NCI-H2196 (cell line): Measurements from ENCODE around the gene SPECC1L.

ENCODE experiments used
- DNase-seq: peaks from one replicate; lab custom pipeline; 2025; ENCODE audit not compliant: unreplicated experiment; lab: John Stamatoyannopoulos, UW

Gene SPECC1L

DNA sequence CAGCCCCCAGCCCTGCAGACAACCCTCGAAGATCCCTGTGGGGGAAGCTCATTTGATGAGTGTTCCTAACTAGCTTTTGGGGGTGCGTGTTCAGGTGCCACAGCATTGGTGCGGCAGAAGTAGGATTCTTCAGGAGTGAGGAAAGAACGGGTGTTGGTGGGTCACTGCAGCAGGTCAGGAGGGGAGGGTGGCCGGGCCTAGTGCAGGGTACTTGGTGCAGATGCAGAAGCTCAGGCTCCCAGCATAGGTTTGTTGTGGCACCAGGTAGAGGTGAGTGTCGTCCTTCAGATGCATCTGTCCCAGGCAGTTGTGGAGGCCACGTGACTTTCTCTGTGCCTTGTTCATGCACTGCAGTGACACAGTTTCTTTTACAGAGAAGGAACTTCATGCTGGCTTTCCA, 141.6 kb downstream of the SPECC1L start:
- DNase-seq, result no peak

DNA sequence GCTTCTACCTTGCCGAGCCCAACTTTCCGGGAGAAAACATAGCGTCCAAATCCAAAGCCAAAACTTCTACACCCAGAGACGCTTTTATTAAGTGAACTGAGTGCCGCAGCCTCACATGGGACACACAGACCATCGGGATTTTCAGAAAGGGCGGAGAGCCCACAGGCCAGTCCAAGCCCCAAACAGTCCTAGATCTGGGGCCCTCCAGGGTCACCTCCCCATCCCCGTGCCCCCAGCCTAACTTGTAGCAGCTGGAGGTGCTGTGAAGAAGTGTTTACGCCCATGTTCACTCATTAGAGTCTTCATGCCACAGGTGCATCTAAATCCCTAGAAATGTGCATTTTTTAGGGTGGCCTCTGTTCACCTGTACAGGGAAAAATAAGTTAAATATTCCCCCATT, 142.6 kb downstream of the SPECC1L start:
- no peak for DNase-seq

DNA sequence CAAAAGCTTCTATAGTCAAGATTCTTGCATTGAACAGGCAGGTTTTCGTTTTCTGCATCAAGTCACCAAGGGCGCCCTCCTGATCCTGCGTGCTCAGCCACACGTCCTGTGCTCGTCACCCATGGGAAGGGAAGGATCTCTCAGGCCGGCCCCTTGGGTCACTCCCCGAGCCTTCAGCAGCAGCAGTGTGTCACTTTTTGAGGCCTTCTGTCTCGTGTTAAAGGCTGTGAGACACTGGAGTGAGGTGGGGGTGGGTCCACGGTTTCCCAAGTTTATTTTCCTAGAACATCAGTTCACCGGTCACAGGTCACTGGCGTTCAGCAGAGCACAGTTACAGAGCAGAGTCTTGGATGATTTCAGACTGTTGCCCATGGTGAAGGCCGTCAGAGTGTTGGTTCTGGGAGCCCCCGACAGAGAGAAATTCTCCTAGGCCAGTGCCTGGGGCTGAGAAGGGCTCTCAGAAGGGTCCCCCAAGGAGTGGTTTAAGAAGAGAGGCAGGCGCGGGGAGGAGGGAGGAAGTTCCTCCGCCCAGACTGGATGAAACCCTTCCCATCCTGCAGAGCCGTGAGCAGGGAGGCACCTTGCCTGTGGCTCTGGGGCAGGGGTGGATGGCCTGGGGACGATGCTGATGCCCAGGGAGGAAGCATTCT, 143.2 kb downstream of the SPECC1L start:
- no peak for DNase-seq

DNA sequence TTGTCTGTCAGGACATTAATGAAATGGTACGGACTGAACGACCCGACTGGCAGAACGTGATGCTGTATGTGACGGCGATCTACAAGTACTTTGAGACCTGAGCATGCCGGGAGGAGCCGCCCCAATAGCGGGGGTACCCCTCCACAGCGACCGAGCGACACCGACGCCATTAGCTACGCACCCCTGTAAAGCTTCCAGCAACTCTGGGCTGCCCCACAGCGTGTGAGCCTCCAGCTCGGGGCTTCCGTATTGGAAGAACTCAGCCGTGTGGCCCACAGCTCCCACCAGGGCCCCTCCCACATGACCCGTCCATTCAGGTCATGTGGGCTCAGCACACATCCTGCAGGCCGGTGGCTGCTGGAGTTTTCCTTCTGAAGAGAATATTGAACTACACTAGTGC, 143.9 kb downstream of the SPECC1L start:
- no peak for DNase-seq

DNA sequence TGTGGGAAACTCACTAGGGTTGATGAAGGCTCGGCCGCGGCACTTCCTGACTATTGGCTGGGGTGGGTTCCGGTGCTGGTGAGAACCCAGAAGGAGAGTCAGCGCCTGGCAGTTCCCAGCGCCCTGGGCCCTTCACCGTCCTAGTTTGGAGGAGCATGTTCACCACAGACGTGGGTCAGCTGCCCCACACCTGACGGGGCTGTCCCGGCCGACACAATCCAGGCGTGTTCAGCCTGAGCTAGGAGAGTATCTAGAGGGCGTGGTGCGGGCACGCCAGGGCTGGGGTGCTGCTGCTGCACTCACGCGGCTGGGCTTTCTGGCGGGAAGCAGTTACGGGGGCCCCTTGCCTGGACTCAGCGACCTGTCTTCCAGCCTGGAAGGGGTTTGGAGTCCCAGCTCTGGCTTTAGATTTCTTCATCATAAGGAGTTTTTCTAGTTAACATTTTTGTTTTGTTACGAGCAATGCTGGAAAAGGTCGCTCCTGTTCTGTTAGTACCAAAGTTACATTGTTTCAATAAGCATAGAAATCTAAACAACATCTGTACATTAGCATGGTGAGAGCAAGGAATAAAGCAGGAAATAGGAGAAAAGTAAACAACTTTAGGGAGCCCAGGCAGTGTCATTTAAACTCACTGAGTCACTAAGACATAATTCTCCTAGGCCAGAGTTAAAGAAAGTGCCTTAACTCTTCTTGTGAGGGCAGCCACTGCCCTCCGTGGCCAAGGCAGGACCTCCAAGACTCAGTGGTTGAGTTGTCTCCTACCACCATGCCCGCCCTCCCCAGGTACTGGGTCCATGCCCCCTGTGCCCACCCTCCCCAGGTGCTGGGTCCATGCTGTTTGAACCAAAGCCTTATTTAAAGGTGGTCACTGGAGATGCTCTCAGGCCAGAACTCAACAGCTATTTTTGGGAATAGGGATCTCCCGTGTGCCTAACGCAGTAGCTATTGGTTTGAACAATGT, 144.6 kb downstream of the SPECC1L start:
- DNase-seq, result no peak

DNA sequence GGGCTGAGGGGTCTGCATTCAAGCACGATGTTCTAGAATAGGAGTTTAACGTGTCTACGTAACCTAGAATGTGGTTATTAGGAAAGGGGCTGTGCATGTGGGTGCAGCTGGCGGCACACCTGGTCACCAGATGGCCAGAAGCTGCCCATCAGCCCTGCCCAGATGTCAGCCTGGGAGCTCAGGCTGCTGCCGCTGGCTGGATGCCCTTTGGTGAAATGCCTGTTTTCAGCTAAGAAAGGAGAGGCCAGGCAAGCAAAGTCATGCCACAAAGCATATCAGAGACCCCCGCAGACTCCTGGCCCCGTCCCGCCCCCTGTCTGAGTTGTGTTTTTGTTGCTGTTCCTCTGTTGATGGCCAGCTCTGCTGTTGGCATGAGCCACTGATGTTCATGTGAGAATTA, 145.5 kb downstream of the SPECC1L start:
- DNase-seq, result no peak

DNA sequence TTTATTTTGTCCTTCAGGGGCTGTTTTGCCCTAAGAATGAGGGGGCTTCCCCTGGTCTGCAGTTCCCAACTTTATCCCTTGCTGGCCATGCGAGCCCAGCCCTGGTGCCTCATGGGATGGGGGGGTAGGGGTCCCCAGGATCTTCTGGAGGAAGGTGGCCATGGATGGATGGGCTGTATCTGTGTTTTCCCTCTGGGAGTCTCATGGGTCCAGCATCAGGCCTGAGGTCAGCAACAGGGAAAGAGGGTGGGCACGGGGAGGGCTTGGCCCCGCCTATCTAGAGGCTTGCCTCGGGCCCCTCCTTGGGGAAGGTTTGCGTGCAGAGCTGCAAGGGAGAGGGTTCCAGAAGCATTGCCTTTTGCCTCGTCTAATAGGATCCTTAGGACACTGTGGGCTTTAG, 146.0 kb downstream of the SPECC1L start:
- DNase-seq, result no peak

DNA sequence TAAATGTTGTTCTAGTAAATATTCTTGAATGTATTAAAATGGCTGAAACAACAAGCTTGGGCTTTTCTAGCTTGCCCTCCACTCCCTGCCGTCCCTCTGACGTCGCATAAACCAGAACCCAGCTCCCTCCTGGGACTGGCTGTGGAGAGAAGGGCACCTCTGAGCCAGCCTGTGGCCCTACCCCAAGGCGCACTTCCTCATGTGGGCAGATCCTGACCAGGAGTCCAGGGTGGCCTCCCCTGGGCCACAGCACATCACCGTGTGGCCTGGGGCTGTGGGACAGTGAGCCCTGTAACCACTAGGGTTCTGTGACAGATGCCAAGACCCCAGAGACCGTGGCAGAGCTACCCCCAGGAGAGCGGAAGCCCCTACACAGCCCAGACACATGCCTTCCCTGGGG, 146.6 kb downstream of the SPECC1L start:
- no peak for DNase-seq

DNA sequence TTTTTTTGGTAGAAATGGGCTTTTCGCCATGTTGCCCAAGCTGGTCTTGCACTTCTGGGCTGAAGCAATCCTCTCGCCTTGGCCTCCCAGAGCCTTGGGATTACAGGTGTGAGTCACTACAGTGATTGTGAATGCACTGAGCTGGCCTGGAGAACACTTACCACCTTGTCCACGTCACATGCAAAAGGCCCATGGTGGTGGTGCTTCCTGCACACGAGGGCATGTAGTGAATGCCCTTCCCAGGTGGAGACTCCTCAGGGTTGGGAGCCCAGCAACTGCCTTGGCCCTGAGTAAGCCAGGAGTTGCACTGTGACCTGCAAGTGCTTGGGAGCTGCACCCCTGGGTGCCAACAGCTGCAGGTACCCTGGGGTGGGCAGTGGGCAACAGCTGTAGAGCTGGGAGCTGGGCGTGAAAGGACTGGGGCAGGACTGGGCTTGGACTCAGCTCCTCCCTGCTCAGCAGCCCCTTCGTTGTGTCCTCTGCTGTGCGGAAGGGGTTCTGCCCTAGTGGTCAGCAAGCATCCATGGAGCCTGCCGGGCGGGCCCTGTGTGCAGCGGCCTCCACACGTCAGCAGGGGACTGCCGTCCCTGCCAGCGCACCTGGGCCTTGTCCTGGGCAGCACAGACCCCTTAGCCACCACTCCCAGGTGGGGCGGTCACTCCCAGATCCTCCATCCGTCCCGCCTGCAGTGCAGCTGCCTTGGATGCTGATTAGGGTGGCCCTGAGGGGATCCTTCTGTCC, 147.4 kb downstream of the SPECC1L start:
- DNase-seq, result no peak

DNA sequence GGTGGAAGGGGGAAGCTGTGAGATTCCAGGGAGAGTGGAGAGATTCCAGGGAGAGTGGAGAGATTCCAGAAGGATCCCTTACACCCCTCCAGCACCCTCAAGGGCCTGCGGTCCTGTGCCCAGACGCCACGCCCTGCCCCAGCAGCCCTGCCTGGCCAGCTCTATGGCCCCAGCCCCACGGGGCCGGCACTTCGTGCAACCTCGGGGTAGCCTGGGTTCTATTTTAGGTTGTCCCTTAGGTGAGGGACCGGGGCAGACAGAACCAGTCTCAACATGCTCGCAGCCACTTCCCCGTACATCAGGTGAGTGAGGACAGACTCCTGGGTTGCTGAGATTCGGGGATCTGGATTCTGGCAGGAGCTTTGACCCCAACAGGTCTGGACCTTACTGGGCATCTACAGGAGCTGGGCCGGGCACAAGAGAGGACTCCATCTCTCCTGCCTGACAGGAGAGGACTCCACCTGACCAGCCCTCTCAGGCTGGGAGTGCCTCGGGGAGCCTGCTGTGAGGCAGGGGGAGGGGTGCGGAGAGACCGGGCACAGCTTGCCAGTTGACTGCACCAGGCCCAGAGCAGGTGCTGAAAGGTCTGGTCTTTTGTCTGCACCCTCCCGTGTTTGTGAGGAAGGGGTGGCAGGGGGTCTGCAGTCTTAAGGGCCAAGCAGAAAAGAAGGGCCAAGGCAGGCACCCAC, 148.3 kb downstream of the SPECC1L start:
- peak; percentile 38 for DNase-seq

DNA sequence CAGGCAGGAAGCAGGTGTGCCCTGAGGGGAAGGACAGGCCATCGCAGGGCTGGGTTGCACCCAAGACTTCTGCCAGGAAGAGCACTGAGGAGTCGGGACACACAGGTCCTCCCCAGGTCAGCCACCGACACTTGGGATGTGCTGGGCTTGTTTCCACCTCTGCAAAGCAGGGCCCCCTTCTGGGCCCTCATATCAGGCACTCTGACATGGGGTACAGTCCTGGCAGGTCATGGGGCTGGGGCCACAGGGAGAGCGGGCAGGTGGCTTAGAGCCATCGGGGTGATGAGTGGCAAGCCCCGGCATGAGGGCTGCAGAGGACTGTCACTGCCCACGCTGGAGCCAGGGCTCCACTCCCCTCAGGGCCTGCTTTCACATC, 148.8 kb downstream of the SPECC1L start:
- no peak for DNase-seq

DNA sequence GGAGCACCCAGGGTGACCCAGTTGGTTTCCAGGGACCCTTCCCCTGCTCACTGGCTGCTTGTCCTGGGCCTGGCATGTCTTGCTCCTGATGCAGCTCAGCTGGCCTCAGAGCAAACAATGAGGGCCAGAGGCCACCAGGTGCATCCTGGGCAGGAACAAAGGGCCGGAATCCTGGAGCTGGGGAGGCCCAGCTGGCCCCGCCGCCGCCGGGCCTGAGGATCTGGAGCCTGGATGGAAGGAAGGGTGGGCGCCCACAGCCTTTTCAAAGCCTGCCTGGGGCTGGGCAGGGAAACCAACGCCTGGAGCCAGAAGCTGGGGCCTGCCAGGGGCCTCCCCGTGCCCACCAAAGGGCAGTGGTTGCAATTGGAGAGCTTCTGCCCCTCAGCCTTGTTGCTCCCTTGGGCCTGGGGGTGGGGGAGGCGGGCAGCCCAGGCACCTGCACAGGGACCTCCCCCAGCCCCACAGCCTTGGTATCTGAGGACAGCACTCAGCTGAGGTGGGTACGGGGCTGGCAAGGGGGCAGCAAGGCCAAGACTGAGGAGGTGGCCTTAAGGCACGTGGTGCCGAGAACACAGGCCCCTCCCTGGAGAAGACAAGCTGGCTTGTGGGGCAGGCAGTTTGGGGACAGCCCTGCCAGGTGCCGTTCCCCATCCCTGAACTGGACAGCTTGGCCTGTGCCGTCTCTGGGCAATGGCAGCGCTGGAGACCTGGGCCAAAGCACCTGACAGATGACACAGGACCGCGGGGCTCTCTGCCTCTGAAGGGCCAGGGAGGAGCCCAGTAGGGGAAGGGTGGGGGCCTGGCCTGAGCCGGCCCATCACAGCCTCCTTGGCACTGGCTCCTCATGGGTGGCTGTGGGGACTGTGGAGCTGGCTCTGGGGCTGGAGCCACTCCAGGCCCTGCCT, 149.7 kb downstream of the SPECC1L start:
- DNase-seq, result peak; percentile 59

DNA sequence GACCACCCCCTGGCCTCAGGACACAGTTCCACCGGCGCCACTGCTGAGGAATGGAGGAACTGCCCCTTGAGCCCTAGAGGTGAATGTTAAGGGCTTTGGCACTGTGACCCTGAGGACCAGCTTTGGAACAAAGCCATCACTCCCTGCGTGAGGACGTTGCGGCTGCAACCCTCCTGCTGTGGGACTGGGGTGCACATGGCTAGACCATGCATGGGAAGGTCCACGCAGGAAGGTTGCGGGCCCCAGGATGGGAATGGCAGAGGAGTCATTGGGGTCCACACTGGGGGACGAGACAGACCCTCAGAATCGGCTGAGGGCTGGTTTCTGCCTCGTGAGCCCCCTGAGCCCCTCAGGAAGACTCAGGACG, 150.3 kb downstream of the SPECC1L start:
- peak; percentile 41 for DNase-seq

DNA sequence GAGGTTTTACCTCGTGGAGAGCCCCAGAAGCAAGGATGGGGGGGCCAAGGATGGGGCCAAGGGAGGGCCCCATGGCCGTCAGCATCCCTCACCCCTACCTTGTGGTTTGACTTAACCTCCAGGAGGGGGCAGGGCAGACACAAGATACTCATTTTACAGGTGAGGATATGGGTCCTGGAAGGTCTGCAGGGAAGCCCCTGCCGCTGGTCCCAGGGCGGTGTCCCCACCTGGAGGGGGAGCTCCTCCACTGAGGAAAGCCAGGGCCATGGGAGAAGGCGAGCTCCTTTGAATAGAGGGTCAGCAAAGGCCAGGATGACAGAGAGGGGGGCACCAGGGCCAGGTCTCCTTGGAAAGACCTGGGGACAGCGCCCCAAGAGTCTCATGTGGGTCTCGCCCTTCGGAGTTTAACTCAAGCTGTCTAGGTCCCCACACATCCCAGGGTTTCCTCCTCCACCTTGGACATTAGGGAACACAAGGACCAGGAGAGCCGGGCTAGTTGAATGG, 150.8 kb downstream of the SPECC1L start:
- no peak for DNase-seq

DNA sequence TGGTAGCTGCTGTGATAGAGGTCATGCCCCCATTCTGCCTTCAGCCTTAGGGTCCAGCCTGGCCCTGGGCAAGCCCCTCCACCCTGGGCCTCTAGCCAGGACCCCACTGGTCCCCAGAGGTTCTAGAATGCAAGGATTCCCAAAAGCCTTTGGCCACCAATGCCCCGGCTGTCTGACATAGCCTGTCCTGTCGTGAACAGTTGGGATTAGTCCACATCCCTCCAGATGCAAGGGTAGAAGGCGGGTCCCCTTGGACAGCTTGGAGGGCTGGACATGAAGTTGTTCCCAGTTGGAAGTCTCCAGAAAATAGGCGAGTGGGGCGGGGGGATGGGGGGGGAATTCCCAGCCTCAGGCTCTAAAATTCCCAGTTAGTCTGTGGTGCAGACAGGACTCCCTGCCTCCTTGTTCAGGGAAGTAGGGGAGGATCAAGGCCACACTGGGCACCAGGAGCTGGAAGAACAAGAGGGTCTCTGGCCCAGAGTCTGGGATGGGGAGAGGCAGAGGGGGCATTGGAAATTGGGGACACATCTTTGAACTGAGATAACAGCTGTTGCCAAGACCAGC, 151.6 kb downstream of the SPECC1L start:
- no peak for DNase-seq

DNA sequence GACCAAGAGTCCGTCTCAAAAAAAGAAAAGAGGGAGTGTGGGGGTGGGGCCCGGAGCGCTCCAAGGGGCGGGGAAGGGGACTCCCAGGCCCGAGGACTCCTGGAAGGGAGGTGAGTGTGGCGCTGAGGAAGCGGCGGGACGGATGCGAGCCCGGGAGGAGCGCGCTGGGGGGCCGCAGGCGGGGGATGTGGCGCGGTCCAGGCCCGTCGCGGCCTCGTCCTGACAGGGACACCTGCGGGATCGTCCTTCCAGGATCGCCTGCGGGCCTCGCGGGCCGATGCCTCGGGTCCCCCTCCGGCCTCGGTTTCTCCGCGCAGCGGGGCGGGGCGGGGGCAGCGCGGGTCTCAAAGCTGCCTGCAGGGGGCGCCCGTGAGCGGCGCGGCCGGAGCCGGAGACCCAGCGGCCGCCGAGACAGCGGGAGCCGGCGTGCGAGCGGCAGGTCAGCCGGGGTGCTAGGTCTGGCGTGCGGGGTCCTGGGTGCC, 152.9 kb downstream of the SPECC1L start:
- peak; percentile 56 for DNase-seq

DNA sequence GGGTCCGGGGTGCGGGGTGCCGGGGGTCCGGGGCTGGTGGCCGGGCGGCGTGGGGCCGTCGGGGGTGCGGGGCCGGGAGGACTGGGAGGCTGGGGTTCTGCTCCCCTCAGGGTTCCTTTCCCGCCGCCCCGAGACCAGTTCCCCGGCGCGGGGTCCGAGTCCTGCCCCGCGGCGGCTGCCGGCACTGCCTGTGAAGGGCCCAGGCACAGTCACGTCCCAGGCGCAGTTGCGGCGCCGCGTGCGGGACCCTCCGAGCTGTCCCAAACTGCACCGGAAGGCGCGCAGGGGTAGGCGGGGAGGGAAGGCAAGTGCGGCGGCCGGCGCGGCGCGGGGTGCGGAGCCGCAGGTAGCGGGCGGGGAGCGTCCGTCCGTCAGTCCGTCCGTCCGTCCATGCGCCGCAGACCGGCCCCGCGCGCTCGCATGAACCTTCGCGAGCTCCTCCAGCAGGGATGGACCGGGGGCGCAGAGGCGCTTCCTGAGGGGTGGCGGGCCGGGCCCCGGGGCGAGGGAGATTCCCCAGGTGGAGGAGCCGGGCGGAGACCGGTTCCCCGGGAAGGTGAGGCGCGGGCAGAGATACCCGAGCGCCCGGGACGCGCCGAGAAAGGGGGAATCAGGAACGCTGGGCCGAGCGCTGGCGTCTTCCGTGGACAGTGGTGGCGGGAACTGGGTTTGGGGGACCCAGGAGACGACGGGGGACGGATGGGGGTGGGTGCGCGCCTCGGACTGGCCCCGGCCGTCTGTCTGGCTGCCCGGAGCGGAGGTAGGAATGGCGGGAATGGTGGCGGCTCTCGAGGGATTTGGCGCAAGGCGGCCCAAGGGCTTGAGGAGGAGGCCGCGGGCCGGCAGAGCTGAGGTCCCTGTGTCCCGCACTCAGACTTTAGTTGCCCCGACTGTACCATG, 153.6 kb downstream of the SPECC1L start:
- no peak for DNase-seq
